Measurements from ENCODE around the gene ZSWIM6. TPM values are rescaled to one million over a fixed set of nuclear protein-coding genes. Genes with fewer than 3 reads are reported as not detected.

ZSWIM6 gene
- total RNA-seq, 1 experiment from 2014 or later, result 10.8 TPM

- ChIA-PET CTCF (no interaction called here), POLR2A (no interaction called here)
- no peaks in the 10 kb centered on the region for H3K9me3 ChIP-seq (ENCODE audit: control insufficient read depth, insufficient read depth, low read depth, low read length)
- intact Hi-C loops (cut with micrococcal nuclease; ENCODE audit: unreplicated experiment) (no loop called here), in situ Hi-C loops (cut with HindIII; ENCODE audit: low pct_unique_long_range_greater_than_20kb, low sequenced_read_pairs) (no loop called here)
- no peak overlapping the region for H3K4me3 ChIP-seq (ENCODE audit: low read depth in 2 of 2, low read length in 2 of 2)
- H3K36me3 ChIP-seq (ENCODE audit: control insufficient read depth, insufficient read depth, low read length), result no peaks in the 10 kb centered on the region
- H3K4me1 ChIP-seq (ENCODE audit: control insufficient read depth, insufficient read depth, low read length), result no peaks in the 10 kb centered on the region
- peaks cover 2% of the 10 kb centered on the region; the same call in 1 of the 2 replicates for H3K27me3 ChIP-seq (ENCODE audit: control insufficient read depth, insufficient read depth, low read length)
- TF ChIP-seq, protein P1, sequence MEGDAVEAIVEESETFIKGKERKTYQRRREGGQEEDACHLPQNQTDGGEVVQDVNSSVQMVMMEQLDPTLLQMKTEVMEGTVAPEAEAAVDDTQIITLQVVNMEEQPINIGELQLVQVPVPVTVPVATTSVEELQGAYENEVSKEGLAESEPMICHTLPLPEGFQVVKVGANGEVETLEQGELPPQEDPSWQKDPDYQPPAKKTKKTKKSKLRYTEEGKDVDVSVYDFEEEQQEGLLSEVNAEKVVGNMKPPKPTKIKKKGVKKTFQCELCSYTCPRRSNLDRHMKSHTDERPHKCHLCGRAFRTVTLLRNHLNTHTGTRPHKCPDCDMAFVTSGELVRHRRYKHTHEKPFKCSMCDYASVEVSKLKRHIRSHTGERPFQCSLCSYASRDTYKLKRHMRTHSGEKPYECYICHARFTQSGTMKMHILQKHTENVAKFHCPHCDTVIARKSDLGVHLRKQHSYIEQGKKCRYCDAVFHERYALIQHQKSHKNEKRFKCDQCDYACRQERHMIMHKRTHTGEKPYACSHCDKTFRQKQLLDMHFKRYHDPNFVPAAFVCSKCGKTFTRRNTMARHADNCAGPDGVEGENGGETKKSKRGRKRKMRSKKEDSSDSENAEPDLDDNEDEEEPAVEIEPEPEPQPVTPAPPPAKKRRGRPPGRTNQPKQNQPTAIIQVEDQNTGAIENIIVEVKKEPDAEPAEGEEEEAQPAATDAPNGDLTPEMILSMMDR (IDR thresholded peaks at IDR 0.05), result no peak
- no peak for TF ChIP-seq TCF7L2 (IDR thresholded peaks at IDR 0.05; ENCODE audit: low read depth, low read length)
- H3K27ac ChIP-seq (ENCODE audit: low read length), result no peak overlapping the region
- DNase-seq (ENCODE audit: low read depth, low spot score), result no peak
- BruUV-seq (replicated peaks), result no TSS peak
- no peak for ATAC-seq
Observed at GRCh38 chr5:61559146-61559545, 227.1 kb downstream of the ZSWIM6 start.

DNA sequence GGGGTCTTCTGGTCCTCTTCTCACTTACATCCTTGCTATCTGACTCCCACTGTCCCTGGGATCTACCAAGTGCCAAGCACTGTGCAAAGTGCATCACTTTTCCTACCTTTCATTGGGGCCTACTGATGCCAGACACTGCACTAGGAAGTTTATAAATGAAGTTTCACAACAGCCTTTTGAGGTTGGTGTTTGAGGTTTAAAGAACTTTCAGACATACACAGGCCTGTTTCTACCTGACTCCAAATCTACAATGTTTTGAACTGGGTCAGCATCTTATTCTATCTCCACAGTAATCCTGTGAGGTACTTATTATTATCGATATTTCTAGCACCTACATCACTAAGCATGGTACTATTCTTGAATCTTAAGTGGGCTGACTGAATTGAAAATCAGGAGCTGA is 227.7 kb downstream of the ZSWIM6 start:
- BruUV-seq (replicated peaks), result no TSS peak
- POLR2A ChIA-PET, result no interaction called here
- intact Hi-C loops (cut with micrococcal nuclease; ENCODE audit: unreplicated experiment), result no loop called here

More for the DNA sequence above, 227.7 kb downstream of the ZSWIM6 start:
- H3K27me3 ChIP-seq (ENCODE audit: control insufficient read depth, insufficient read depth, low read length), result peaks cover 2% of the 10 kb centered on the region; the same call in 1 of the 2 replicates
- no peak for ATAC-seq
- in situ Hi-C loops (cut with HindIII; ENCODE audit: low pct_unique_long_range_greater_than_20kb, low sequenced_read_pairs), result no loop called here
- H3K36me3 ChIP-seq (ENCODE audit: control insufficient read depth, insufficient read depth, low read length), result no peaks in the 10 kb centered on the region
- H3K4me3 ChIP-seq (ENCODE audit: low read depth in 2 of 2, low read length in 2 of 2), result no peak overlapping the region
- TF ChIP-seq POLR2AphosphoS5 (IDR thresholded peaks at IDR 0.05; ENCODE audit: low read depth, low read length) (no peak), TCF7L2 (IDR thresholded peaks at IDR 0.05; ENCODE audit: low read depth, low read length) (no peak), SIN3A (IDR thresholded peaks at IDR 0.05; ENCODE audit: borderline replicate concordance, insufficient read depth, low read depth, low read length) (no peak)
- TF ChIP-seq, protein P2, sequence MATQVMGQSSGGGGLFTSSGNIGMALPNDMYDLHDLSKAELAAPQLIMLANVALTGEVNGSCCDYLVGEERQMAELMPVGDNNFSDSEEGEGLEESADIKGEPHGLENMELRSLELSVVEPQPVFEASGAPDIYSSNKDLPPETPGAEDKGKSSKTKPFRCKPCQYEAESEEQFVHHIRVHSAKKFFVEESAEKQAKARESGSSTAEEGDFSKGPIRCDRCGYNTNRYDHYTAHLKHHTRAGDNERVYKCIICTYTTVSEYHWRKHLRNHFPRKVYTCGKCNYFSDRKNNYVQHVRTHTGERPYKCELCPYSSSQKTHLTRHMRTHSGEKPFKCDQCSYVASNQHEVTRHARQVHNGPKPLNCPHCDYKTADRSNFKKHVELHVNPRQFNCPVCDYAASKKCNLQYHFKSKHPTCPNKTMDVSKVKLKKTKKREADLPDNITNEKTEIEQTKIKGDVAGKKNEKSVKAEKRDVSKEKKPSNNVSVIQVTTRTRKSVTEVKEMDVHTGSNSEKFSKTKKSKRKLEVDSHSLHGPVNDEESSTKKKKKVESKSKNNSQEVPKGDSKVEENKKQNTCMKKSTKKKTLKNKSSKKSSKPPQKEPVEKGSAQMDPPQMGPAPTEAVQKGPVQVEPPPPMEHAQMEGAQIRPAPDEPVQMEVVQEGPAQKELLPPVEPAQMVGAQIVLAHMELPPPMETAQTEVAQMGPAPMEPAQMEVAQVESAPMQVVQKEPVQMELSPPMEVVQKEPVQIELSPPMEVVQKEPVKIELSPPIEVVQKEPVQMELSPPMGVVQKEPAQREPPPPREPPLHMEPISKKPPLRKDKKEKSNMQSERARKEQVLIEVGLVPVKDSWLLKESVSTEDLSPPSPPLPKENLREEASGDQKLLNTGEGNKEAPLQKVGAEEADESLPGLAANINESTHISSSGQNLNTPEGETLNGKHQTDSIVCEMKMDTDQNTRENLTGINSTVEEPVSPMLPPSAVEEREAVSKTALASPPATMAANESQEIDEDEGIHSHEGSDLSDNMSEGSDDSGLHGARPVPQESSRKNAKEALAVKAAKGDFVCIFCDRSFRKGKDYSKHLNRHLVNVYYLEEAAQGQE (IDR thresholded peaks at IDR 0.05; ENCODE audit: insufficient read depth in 1 of 2, low read depth in 2 of 2, low read length in 1 of 2), result no peak
- TF ChIP-seq, protein P1 (IDR thresholded peaks at IDR 0.05), result no peak
- no peak overlapping the region for H3K27ac ChIP-seq (ENCODE audit: low read length)
- H3K4me1 ChIP-seq (ENCODE audit: control insufficient read depth, insufficient read depth, low read length), result no peaks in the 10 kb centered on the region
- CTCF ChIA-PET, result no interaction called here
- H3K9me3 ChIP-seq (ENCODE audit: control insufficient read depth, insufficient read depth, low read depth, low read length), result no peaks in the 10 kb centered on the region
- no peak for DNase-seq (ENCODE audit: low read depth, low spot score)
